ENCODE data around the gene PPHLN1. TPM values are rescaled to one million over a fixed set of nuclear protein-coding genes. Genes with fewer than 3 reads are reported as not detected.

The PPHLN1 gene
- total and polyA plus RNA-seq, 12 donors, result 22.5 to 91.1 (median 52.6) TPM

DNA sequence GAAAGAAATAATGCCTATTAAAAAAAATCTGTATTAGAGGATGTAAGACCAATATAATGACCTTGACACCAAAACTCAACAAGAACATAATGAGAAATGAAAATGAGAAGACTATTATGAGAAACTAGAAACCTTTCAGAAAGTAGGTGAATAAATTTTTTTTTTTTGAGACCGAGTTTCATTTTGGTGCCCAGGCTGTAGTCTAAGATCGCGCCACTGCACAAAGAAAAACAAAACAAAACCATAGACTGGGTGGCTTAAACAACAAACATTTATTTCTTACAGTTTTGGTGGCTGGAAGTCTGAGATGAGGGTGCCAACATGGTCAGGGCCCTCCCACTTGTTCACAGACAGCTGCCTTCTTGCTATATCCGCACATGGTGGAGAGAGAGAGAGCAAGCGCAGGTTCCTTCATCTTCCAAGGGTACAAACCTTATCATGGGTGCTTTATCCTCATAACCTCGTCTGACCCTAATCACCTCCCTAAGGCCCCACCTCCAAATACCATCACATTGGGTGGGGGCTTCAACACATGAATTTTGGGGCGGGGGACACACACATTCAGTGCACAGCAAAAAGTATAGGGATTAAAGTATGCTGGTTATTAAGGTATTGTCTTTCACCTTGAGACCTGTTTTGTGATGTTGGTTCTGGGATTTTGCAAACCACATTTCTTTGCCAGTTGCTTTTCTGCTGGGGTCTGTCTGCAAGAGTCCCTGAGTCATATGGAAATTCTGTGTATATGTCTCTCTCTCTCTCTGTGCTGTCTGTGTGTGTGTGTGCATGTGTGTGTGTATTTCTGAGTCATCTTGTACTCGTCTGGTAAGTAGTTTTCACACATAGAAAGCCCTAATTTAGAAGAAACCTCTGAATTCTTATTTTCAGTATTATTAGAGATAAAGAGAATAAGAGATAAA lies 26.3 kb upstream of the PPHLN1 start:
- Histone ChIP-seq H3K4me1 (replicated peaks in 1 of 2) (no peaks in the 10 kb centered on the region), H3K36me3 (replicated peaks in 1 of 2) (no peaks in the 10 kb centered on the region), H3K27me3 (no peaks in the 10 kb centered on the region), H3K27ac (no peak overlapping the region), H3K9me3 (replicated peaks in 1 of 3) (no peaks in the 10 kb centered on the region), H3K4me3 (no peak overlapping the region)
- no peak for DNase-seq
- WGBS, 4 donors, result 78 to 87% (median 85%) methylated on average over 8 of the region's 8 CpGs
- intact Hi-C loops (cut with DNase I), result no loop called here
- TF ChIP-seq, protein P1, sequence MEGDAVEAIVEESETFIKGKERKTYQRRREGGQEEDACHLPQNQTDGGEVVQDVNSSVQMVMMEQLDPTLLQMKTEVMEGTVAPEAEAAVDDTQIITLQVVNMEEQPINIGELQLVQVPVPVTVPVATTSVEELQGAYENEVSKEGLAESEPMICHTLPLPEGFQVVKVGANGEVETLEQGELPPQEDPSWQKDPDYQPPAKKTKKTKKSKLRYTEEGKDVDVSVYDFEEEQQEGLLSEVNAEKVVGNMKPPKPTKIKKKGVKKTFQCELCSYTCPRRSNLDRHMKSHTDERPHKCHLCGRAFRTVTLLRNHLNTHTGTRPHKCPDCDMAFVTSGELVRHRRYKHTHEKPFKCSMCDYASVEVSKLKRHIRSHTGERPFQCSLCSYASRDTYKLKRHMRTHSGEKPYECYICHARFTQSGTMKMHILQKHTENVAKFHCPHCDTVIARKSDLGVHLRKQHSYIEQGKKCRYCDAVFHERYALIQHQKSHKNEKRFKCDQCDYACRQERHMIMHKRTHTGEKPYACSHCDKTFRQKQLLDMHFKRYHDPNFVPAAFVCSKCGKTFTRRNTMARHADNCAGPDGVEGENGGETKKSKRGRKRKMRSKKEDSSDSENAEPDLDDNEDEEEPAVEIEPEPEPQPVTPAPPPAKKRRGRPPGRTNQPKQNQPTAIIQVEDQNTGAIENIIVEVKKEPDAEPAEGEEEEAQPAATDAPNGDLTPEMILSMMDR (IDR thresholded peaks at IDR 0.05), result no peak
- TF ChIP-seq POLR2A (IDR thresholded peaks at IDR 0.05), result no peak

DNA sequence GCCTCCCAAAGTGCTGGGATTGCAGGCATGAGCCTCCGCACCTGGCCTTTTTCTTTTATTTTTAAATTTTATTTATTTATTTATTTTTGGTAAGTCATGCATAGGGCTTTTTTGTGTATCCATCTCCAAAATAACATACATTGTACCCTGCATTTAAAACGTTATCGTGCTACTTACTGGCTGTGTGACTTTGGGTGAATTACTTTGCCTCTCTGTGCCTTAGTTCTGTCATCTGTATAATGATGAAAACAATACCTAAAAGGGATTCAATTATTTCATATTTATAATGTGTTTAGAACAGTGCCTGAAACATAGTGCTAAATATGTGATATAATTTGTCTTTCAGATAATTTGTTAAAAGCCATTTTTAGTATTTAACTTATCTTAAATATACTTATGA lies 19.7 kb upstream of the PPHLN1 start:
- 95 to 97% (median 96%) methylated on average over 3 of the region's 3 CpGs for WGBS, 4 donors
- DNase-seq, result no peak
- Histone ChIP-seq H3K36me3 (replicated peaks in 1 of 2) (no peaks in the 10 kb centered on the region), H3K9me3 (replicated peaks in 1 of 3) (no peaks in the 10 kb centered on the region), H3K4me1 (replicated peaks in 1 of 2) (no peaks in the 10 kb centered on the region), H3K27me3 (no peaks in the 10 kb centered on the region), H3K27ac (no peak overlapping the region), H3K4me3 (no peak overlapping the region)
- TF ChIP-seq POLR2A (IDR thresholded peaks at IDR 0.05), result no peak
- TF ChIP-seq, protein P1 (IDR thresholded peaks at IDR 0.05), result no peak
- intact Hi-C loops (cut with DNase I), result no loop called here

DNA sequence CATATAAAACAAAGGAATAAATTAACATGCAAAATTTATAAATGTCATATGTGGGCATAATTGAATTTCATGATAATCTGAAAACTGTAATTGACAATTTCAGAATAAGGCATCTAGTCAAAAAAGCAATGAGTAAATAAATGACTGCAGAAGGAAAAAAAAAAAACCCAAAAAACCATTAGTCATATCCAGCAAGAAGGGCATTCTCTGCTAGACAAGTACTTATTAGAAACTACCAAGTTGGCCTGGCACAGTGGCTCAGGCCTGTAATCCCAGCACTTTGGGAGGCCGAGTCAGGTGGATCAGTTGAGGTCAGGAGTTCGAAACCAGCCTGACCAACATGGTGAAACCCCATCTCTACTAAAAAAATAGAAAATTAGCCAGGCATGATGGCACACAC lies 17.6 kb upstream of the PPHLN1 start:
- H3K9me3 ChIP-seq (replicated peaks in 1 of 3), result no peaks in the 10 kb centered on the region
- no peak overlapping the region for H3K4me3 ChIP-seq
- H3K36me3 ChIP-seq (replicated peaks in 1 of 2), result peaks cover 0 to 13% of the 10 kb centered on the region in 2 donors
- no peak for DNase-seq
- no peaks in the 10 kb centered on the region for H3K27me3 ChIP-seq
- 94 to 100% (median 97%) methylated on average over 2 of the region's 2 CpGs for WGBS, 4 donors
- TF ChIP-seq, protein P1 (IDR thresholded peaks at IDR 0.05), result no peak
- no peak for TF ChIP-seq POLR2A (IDR thresholded peaks at IDR 0.05)
- no peaks in the 10 kb centered on the region for H3K4me1 ChIP-seq (replicated peaks in 1 of 2)
- H3K27ac ChIP-seq, result no peak overlapping the region
- intact Hi-C loops (cut with DNase I), result no loop called here

DNA sequence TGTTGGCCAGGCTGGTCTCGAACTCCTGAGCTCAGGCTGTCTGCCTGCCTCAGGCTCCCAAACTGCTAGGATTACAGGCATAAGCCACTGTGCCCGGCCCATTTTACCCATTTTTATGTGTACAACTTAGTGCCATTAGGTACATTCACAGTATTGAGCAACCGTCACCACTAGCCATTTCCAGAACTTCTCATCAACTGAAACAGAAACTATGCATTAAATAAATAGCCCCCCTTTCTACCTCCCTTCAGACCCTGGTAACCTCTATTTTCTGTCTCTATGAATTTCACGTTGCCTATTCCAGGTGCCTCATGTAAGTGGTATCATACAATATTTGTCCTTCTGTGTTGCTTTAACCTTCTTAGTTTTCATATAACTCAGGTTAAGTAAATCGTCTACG lies 16.0 kb upstream of the PPHLN1 start:
- 80 to 94% (median 90%) methylated on average over 6 of the region's 6 CpGs for WGBS, 4 donors
- no peak for TF ChIP-seq POLR2A (IDR thresholded peaks at IDR 0.05)
- TF ChIP-seq, protein P1 (IDR thresholded peaks at IDR 0.05), result no peak
- no peaks in the 10 kb centered on the region for H3K9me3 ChIP-seq (replicated peaks in 1 of 3)
- intact Hi-C loops (cut with DNase I), result no loop called here
- DNase-seq, result no peak
- H3K4me3 ChIP-seq, result no peak overlapping the region
- no peaks in the 10 kb centered on the region for H3K27me3 ChIP-seq
- H3K27ac ChIP-seq, result no peak overlapping the region
- H3K4me1 ChIP-seq (replicated peaks in 1 of 2), result no peaks in the 10 kb centered on the region
- peaks cover 0 to 21% of the 10 kb centered on the region in 2 donors for H3K36me3 ChIP-seq (replicated peaks in 1 of 2)
